ENCODE results near the gene ASB1. TPM values are rescaled to one million over a fixed set of nuclear protein-coding genes. Genes with fewer than 3 reads are reported as not detected.

The ASB1 gene
- total RNA-seq, 3 donors from 2014 or later, result 23.5 to 41.7 (median 24.6) TPM

GRCh38 chr2:238387332-238387731, 39.4 kb upstream of the ASB1 start:
- Histone ChIP-seq H3K9me3 (no peaks in the 10 kb centered on the region), H3K4me3 (no peak overlapping the region), H3K36me3 (ENCODE audit: low read depth) (no peaks in the 10 kb centered on the region), H3K4me1 (ENCODE audit: low read depth) (no peaks in the 10 kb centered on the region)
- no peak for TF ChIP-seq CTCF (IDR thresholded peaks at IDR 0.05)
- ATAC-seq, result no peak
- no peak for DNase-seq
- intact Hi-C loops (cut with DNase I, micrococcal nuclease), result no loop called here

GRCh38 chr2:238388794-238389193, 37.9 kb upstream of the ASB1 start:
- intact Hi-C loops (cut with DNase I, micrococcal nuclease), result no loop called here
- Histone ChIP-seq H3K4me1 (ENCODE audit: low read depth) (no peaks in the 10 kb centered on the region), H3K9me3 (no peaks in the 10 kb centered on the region), H3K4me3 (no peak overlapping the region), H3K36me3 (ENCODE audit: low read depth) (no peaks in the 10 kb centered on the region)
- DNase-seq (no peak), ATAC-seq (peak; percentile 32)
- no peak for TF ChIP-seq CTCF (IDR thresholded peaks at IDR 0.05)

GRCh38 chr2:238389988-238390589, 36.6 kb upstream of the ASB1 start:
- peak; percentile 58 for ATAC-seq
- no peak for DNase-seq
- intact Hi-C loops (cut with DNase I, micrococcal nuclease), result no loop called here
- no peaks in the 10 kb centered on the region for H3K36me3 ChIP-seq (ENCODE audit: low read depth)
- H3K4me3 ChIP-seq, result no peak overlapping the region
- H3K4me1 ChIP-seq (ENCODE audit: low read depth), result no peaks in the 10 kb centered on the region
- TF ChIP-seq CTCF (IDR thresholded peaks at IDR 0.05), result no peak
- no peaks in the 10 kb centered on the region for H3K9me3 ChIP-seq

- Histone ChIP-seq H3K9me3 (no peaks in the 10 kb centered on the region), H3K4me3 (no peak overlapping the region), H3K36me3 (ENCODE audit: low read depth) (no peaks in the 10 kb centered on the region), H3K4me1 (ENCODE audit: low read depth) (no peaks in the 10 kb centered on the region)
- no peak for DNase-seq
- intact Hi-C loops (cut with DNase I, micrococcal nuclease), result no loop called here
- TF ChIP-seq CTCF (IDR thresholded peaks at IDR 0.05), result no peak
- ATAC-seq, result no peak
Measured at GRCh38 chr2:238391042-238391689, 35.6 kb upstream of the ASB1 start.

- no peak for ATAC-seq
- Histone ChIP-seq H3K4me1 (ENCODE audit: low read depth) (no peaks in the 10 kb centered on the region), H3K36me3 (ENCODE audit: low read depth) (no peaks in the 10 kb centered on the region), H3K9me3 (no peaks in the 10 kb centered on the region), H3K4me3 (no peak overlapping the region)
- no peak for DNase-seq
- intact Hi-C loops (cut with DNase I, micrococcal nuclease), result no loop called here
- no peak for TF ChIP-seq CTCF (IDR thresholded peaks at IDR 0.05)
Measured at GRCh38 chr2:238396663-238397062, 30.1 kb upstream of the ASB1 start.

Data from mucosa of descending colon (tissue), 3 donors.